OCI-LY3 (cell line): ENCODE measurements around the gene HORMAD2.

Source experiments
- H2AFZ ChIP-seq: fragments of 200-600, 300-600 bp; shearing (Covaris generic); 2 replicates; pipeline ENCODE4 v1.6.0; 2014; ENCODE audit warnings: antibody characterized with exemption, low read depth, low read length
- H3K27ac ChIP-seq: fragments of 200-600, 300-600 bp; sonication (generic); 2 replicates; pipeline ENCODE4 v1.5.1; 2014; ENCODE audit warnings: mild to moderate bottlenecking, low read length, moderate library complexity, mixed read lengths
- H3K27me3 ChIP-seq: fragments of 200-600, 300-600 bp; sonication (generic); 2 replicates; pipeline ENCODE4 v1.6.1; 2014; ENCODE audit warnings: low read depth, low read length, mixed read lengths
- H3K36me3 ChIP-seq: fragments of 200-600, 300-600 bp; sonication (generic); replicated peaks from 2 replicates; pipeline ENCODE3; 2014; ENCODE audit warnings: low read depth, low read length, mixed read lengths
- H3K4me1 ChIP-seq: fragments of 300-600, 200-600 bp; sonication (generic); 2 replicates; pipeline ENCODE4 v1.6.1; 2014; ENCODE audit warnings: low read length, mixed read lengths
- H3K4me2 ChIP-seq: fragments of 200-600, 300-600 bp; sonication (generic); 2 replicates; pipeline ENCODE4 v1.6.1; 2014; ENCODE audit warnings: low read length, mixed read lengths
- H3K4me3 ChIP-seq: fragments of 300-600, 200-600 bp; sonication (generic); 2 replicates; pipeline ENCODE4 v1.5.1; 2014; ENCODE audit warnings: antibody characterized with exemption, mild to moderate bottlenecking, low read length, moderate library complexity
- H3K79me2 ChIP-seq: fragments of 300-600, 200-600 bp; shearing (Covaris generic); 2 replicates; pipeline ENCODE4 v1.6.1; 2014; ENCODE audit warnings: mild to moderate bottlenecking, low read length, mixed read lengths
- H3K9ac ChIP-seq: fragments of 300-600, 200-600 bp; shearing (Covaris generic); 2 replicates; pipeline ENCODE4 v1.6.0; 2014; ENCODE audit warnings: mild to moderate bottlenecking, low read length, moderate library complexity
- H3K9me3 ChIP-seq: fragments of 200-600, 300-600 bp; shearing (Covaris generic); 2 replicates; pipeline ENCODE4 v1.6.1; 2014; ENCODE audit warnings: low read length, mixed read lengths; ENCODE audit not compliant: insufficient read depth
- H4K20me1 ChIP-seq: fragments of 200-600, 300-600 bp; sonication (generic); 2 replicates; pipeline ENCODE4 v1.6.1; 2016; ENCODE audit warnings: low read length, mixed read lengths; ENCODE audit not compliant: insufficient read depth
- CTCF ChIP-seq: fragments of 200-600, 300-600 bp; sonication (generic); IDR thresholded peaks from 2 replicates; pipeline ENCODE4 v1.5.1; 2014; ENCODE audit warnings: antibody characterized with exemption, low read length, low read depth
- EZH2phosphoT487 ChIP-seq: fragments of 200-600 bp; shearing (Covaris generic); IDR thresholded peaks from 2 replicates; pipeline ENCODE4 v1.6.1; 2018; ENCODE audit warnings: antibody characterized with exemption, mixed run types, low read depth

HORMAD2 gene

GRCh38 chr22:30033901-30034300, 46.4 kb upstream of the HORMAD2 start:
- no peaks in the 10 kb centered on the region for H3K79me2 ChIP-seq
- H3K4me2 ChIP-seq, result no peak overlapping the region
- H3K36me3 ChIP-seq, result no peaks in the 10 kb centered on the region
- H3K27ac ChIP-seq, result no peak overlapping the region
- no peak overlapping the region for H3K4me3 ChIP-seq
- H3K9me3 ChIP-seq, result no peaks in the 10 kb centered on the region
- H2AFZ ChIP-seq, result no peak overlapping the region
- no peak overlapping the region for H3K9ac ChIP-seq
- no peaks in the 10 kb centered on the region for H4K20me1 ChIP-seq
- TF ChIP-seq CTCF, result no peak
- no peak for TF ChIP-seq EZH2phosphoT487
- no peaks in the 10 kb centered on the region for H3K4me1 ChIP-seq
- H3K27me3 ChIP-seq, result no peaks in the 10 kb centered on the region

- no peak overlapping the region for H3K4me3 ChIP-seq
- H2AFZ ChIP-seq, result no peak overlapping the region
- H3K4me2 ChIP-seq, result no peak overlapping the region
- no peaks in the 10 kb centered on the region for H3K36me3 ChIP-seq
- H3K9ac ChIP-seq, result no peak overlapping the region
- no peaks in the 10 kb centered on the region for H3K9me3 ChIP-seq
- no peak for TF ChIP-seq CTCF
- no peak for TF ChIP-seq EZH2phosphoT487
- H3K4me1 ChIP-seq, result no peaks in the 10 kb centered on the region
- no peaks in the 10 kb centered on the region for H3K79me2 ChIP-seq
- H3K27ac ChIP-seq, result no peak overlapping the region
- no peaks in the 10 kb centered on the region for H3K27me3 ChIP-seq
- no peaks in the 10 kb centered on the region for H4K20me1 ChIP-seq
Measured at GRCh38 chr22:30036656-30037055, 43.6 kb upstream of the HORMAD2 start.

- H3K4me3 ChIP-seq, result no peak overlapping the region
- no peaks in the 10 kb centered on the region for H3K79me2 ChIP-seq
- no peak for TF ChIP-seq CTCF
- no peak for TF ChIP-seq EZH2phosphoT487
- H3K9ac ChIP-seq, result no peak overlapping the region
- H3K27ac ChIP-seq, result no peak overlapping the region
- no peak overlapping the region for H2AFZ ChIP-seq
- H3K4me2 ChIP-seq, result no peak overlapping the region
- H3K27me3 ChIP-seq, result 0 out of 2 replicates have a peak, but pooled peaks cover 3% of the 10 kb centered on the region
- H3K4me1 ChIP-seq, result no peaks in the 10 kb centered on the region
- H3K36me3 ChIP-seq, result no peaks in the 10 kb centered on the region
- no peaks in the 10 kb centered on the region for H3K9me3 ChIP-seq
- no peaks in the 10 kb centered on the region for H4K20me1 ChIP-seq
Measured at GRCh38 chr22:30038219-30038618, 42.0 kb upstream of the HORMAD2 start.

GRCh38 chr22:30040499-30041260, 39.6 kb upstream of the HORMAD2 start:
- Histone ChIP-seq H3K4me2 (no peak overlapping the region), H3K9me3 (no peaks in the 10 kb centered on the region), H3K4me1 (peaks cover 8% of the 10 kb centered on the region), H4K20me1 (no peaks in the 10 kb centered on the region), H3K9ac (no peak overlapping the region), H3K79me2 (no peaks in the 10 kb centered on the region), H3K27me3 (0 out of 2 replicates have a peak, but pooled peaks cover 3% of the 10 kb centered on the region), H3K4me3 (no peak overlapping the region), H3K27ac (no peak overlapping the region), H2AFZ (no peak overlapping the region), H3K36me3 (no peaks in the 10 kb centered on the region)
- TF ChIP-seq EZH2phosphoT487, result no peak
- no peak for TF ChIP-seq CTCF
